GM12872 (cell line): ENCODE results near the gene PHACTR3.

Experiments used
- TF ChIP-seq, protein P1 (sequence below): IDR thresholded peaks from 3 replicates; pipeline ENCODE4 v1.5.1; 2011; ENCODE audit warnings: low read depth, mild to moderate bottlenecking, low read length, moderate library complexity; ENCODE audit not compliant: insufficient read depth

PHACTR3 gene

DNA sequence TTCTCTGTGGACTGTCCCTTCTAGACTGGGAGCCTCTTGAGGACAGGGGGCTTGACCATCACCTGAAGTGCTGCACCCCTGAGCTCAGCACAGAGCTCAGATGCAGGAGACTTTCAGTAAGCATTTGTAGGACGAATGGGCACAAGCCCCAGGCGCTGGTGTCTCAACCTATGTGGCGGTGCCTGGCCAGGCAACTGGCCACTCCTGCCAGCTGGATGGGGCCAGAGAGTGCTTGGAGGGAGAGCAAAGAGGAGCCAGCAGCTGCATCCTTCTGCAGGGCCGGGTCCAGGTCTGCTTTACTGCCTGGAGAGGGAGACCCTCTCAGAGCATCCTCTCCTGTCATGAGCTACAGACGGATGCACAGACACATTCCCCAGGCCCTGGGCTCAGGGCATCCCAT lies 4.5 kb downstream of the PHACTR3 start:
- TF ChIP-seq, protein P1, sequence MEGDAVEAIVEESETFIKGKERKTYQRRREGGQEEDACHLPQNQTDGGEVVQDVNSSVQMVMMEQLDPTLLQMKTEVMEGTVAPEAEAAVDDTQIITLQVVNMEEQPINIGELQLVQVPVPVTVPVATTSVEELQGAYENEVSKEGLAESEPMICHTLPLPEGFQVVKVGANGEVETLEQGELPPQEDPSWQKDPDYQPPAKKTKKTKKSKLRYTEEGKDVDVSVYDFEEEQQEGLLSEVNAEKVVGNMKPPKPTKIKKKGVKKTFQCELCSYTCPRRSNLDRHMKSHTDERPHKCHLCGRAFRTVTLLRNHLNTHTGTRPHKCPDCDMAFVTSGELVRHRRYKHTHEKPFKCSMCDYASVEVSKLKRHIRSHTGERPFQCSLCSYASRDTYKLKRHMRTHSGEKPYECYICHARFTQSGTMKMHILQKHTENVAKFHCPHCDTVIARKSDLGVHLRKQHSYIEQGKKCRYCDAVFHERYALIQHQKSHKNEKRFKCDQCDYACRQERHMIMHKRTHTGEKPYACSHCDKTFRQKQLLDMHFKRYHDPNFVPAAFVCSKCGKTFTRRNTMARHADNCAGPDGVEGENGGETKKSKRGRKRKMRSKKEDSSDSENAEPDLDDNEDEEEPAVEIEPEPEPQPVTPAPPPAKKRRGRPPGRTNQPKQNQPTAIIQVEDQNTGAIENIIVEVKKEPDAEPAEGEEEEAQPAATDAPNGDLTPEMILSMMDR: no peak

DNA sequence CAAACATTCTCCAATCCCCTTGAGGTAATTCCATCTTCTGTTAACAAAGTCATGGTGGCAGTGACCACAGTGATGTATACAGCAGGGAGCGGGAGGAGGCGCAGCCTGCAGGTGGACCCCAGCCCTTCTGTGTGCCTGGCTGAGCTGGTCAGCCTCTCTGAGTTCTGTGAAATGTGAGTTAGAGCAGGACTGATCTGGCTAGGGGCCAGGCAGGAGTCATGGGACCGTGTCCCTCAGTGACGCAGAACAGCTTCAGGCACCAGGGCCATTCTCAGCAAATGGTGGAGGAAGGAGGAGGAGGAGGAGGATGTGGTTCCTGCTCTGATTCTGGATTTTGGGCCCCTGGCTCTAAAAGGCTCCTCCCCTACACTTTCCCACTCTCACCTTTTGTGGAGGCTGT lies 6.9 kb downstream of the PHACTR3 start:
- TF ChIP-seq, protein P1: no peak

DNA sequence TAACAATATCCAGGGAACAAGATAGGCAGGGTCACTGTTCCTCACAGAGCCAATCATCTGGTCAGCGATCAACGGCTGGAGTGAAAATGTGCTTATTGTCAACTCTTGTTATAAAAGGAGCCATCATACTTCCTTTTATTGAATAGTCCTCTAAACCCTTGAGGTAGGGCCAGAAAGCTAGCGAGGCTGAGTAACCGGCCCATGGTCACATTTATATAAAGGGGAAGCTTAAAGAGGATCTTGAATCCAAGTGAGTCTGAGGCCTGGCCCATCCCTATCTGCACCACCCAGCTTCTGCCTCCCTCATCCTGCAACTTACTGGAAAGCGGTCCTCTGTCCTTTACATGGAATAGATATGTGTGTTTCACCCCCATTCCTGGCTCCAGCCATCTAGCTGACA lies 9.5 kb downstream of the PHACTR3 start:
- TF ChIP-seq, protein P1: no peak

DNA sequence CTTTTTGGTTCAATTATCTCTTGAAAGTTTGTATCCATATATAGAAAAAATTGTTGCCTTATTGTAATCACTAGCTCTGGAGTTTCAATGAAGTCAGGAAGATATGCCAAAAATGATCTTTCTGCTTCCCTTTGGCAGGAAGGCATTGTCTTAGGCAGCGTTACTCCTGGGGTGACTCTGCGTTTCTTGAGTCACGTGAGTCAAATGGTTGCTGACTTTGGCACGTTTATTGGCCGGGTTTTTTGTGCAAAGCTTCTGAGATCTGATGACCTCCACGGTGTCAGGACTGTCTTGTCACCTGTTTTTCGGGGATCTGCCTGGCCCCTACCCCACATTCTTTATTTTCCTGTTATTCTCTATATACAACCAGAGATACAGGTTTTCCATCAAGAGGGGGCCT lies 10.4 kb downstream of the PHACTR3 start:
- TF ChIP-seq, protein P1: no peak

- TF ChIP-seq, protein P1: no peak
Measured at GRCh38 chr20:59616306-59616705, 12.0 kb downstream of the PHACTR3 start.

DNA sequence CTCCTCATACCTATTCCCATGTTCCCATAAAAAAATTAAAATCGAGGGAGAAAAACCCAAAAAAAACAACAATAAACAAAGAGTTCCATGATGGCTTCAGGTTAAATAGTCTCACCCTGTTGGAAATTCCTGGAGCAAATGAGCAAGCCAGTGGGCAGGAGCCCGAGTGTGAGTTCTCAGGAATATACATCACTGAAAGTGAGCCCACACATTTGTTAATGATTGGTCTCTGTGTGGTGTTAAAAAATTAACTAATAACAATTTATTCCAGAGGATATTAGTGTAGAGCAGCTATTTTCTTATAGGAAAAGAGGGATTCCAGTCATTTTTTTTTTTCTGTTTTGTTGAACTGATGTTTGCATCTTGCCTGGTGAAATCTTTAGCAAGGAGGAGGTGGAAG lies 12.9 kb downstream of the PHACTR3 start:
- TF ChIP-seq, protein P1: no peak

DNA sequence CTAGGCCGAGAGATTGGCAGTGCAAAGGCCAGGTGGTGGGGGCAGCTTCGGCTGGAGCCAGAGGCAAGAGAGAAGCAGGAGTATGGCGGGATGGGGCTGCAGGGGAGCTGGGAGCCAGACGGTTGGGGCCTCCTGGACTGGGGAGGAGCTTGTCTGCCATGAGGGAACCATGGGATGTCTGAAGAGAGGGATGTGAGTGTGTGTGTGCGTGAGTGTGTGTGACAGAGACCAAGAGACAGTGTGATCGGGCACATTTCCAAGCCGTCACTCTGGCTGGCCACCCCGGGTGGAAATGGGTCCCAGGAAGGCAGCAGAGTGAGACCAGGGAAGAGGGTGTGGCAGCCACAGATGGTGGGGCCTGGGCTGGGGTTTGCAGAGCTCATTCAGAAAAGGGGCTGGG lies 13.8 kb downstream of the PHACTR3 start:
- TF ChIP-seq, protein P1: no peak
